ENCODE measurements around the gene CHURC1. TPM values are rescaled to one million over a fixed set of nuclear protein-coding genes. Genes with fewer than 3 reads are reported as not detected.

CHURC1 gene
- total RNA-seq, result 62.4 and 71.1 TPM in 2 replicates
- 134 TPM in 2 replicates for polyA plus RNA-seq

- Histone ChIP-seq H3K27me3 (no peaks in the 10 kb centered on the region), H3K79me2 (peaks cover 51% of the 10 kb centered on the region), H3K9me3 (ENCODE audit: low read depth) (no peaks in the 10 kb centered on the region), H3K4me1 (ENCODE audit: insufficient read depth) (peaks cover 10% of the 10 kb centered on the region), H2AFZ (peak within 1 kb of the TSS; percentile 71), H3K9me2 (replicated peaks; ENCODE audit: insufficient read depth) (no peaks in the 10 kb centered on the region), H3K4me3 (peak within 1 kb of the TSS; percentile 53), H3K27ac (peak within 1 kb of the TSS; percentile 93), H3K4me2 (peak within 1 kb of the TSS; percentile 95), H3K36me3 (replicated peaks; ENCODE audit: insufficient read depth, low read depth) (no peaks in the 10 kb centered on the region), H4K20me1 (ENCODE audit: insufficient read depth, poor library complexity, severe bottlenecking) (no peaks in the 10 kb centered on the region)
- DNase-seq (ENCODE audit: low spot score), result peak; percentile 99
- under 1% methylated on average over 48 of the region's 49 CpGs for WGBS (ENCODE audit: low lambda C conversion rate, missing lambda C conversion rate)
- TF ChIP-seq EZH2phosphoT487 (IDR thresholded peaks at IDR 0.05; ENCODE audit: low read depth, severe bottlenecking, unreplicated experiment), result no peak
- no peak for TF ChIP-seq EZH2 (IDR thresholded peaks at IDR 0.05; ENCODE audit: borderline replicate concordance)
- TF ChIP-seq CTCF (IDR thresholded peaks at IDR 0.05; ENCODE audit: poor library complexity), result no peak
These were observed at the start of gene CHURC1 for GRCh38 chr14:64914237-64915028. CHURC1 (plus strand) TSS chr14:64914455; CDS start chr14:64914496, 41 bp downstream.

- Histone ChIP-seq H3K79me2 (no peaks in the 10 kb centered on the region), H3K36me3 (replicated peaks; ENCODE audit: insufficient read depth, low read depth) (no peaks in the 10 kb centered on the region), H2AFZ (no peak overlapping the region), H3K27me3 (no peaks in the 10 kb centered on the region), H3K9me3 (ENCODE audit: low read depth) (no peaks in the 10 kb centered on the region), H3K9me2 (replicated peaks; ENCODE audit: insufficient read depth) (no peaks in the 10 kb centered on the region), H3K4me1 (ENCODE audit: insufficient read depth) (no peaks in the 10 kb centered on the region), H3K27ac (no peak overlapping the region), H3K4me2 (no peak overlapping the region), H3K4me3 (no peak overlapping the region), H4K20me1 (ENCODE audit: insufficient read depth, poor library complexity, severe bottlenecking) (no peaks in the 10 kb centered on the region)
- DNase-seq (ENCODE audit: low spot score), result no peak
- WGBS (ENCODE audit: low lambda C conversion rate, missing lambda C conversion rate), result 76% methylated on average over 6 of the region's 6 CpGs
- TF ChIP-seq EZH2 (IDR thresholded peaks at IDR 0.05; ENCODE audit: borderline replicate concordance), result no peak
- TF ChIP-seq CTCF (IDR thresholded peaks at IDR 0.05; ENCODE audit: poor library complexity), result no peak
- TF ChIP-seq EZH2phosphoT487 (IDR thresholded peaks at IDR 0.05; ENCODE audit: low read depth, severe bottlenecking, unreplicated experiment), result no peak
These were observed 49.1 kb upstream of the CHURC1 start for GRCh38 chr14:64865109-64865508.

- H3K79me2 ChIP-seq, result no peaks in the 10 kb centered on the region
- DNase-seq (ENCODE audit: low spot score), result no peak
- H3K9me3 ChIP-seq (ENCODE audit: low read depth), result no peaks in the 10 kb centered on the region
- 61% methylated on average over 6 of the region's 6 CpGs for WGBS (ENCODE audit: low lambda C conversion rate, missing lambda C conversion rate)
- H3K9me2 ChIP-seq (replicated peaks; ENCODE audit: insufficient read depth), result no peaks in the 10 kb centered on the region
- H3K36me3 ChIP-seq (replicated peaks; ENCODE audit: insufficient read depth, low read depth), result no peaks in the 10 kb centered on the region
- no peaks in the 10 kb centered on the region for H3K4me1 ChIP-seq (ENCODE audit: insufficient read depth)
- no peak overlapping the region for H3K4me3 ChIP-seq
- H2AFZ ChIP-seq, result no peak overlapping the region
- no peak for TF ChIP-seq EZH2 (IDR thresholded peaks at IDR 0.05; ENCODE audit: borderline replicate concordance)
- no peak for TF ChIP-seq CTCF (IDR thresholded peaks at IDR 0.05; ENCODE audit: poor library complexity)
- no peak for TF ChIP-seq EZH2phosphoT487 (IDR thresholded peaks at IDR 0.05; ENCODE audit: low read depth, severe bottlenecking, unreplicated experiment)
- no peaks in the 10 kb centered on the region for H4K20me1 ChIP-seq (ENCODE audit: insufficient read depth, poor library complexity, severe bottlenecking)
- no peak overlapping the region for H3K4me2 ChIP-seq
- H3K27me3 ChIP-seq, result peaks cover 8% of the 10 kb centered on the region
- H3K27ac ChIP-seq, result no peak overlapping the region
These were observed 48.3 kb upstream of the CHURC1 start for GRCh38 chr14:64865992-64866391.
